Measurements from ENCODE around the gene ANGPTL2.

The ANGPTL2 gene

DNA sequence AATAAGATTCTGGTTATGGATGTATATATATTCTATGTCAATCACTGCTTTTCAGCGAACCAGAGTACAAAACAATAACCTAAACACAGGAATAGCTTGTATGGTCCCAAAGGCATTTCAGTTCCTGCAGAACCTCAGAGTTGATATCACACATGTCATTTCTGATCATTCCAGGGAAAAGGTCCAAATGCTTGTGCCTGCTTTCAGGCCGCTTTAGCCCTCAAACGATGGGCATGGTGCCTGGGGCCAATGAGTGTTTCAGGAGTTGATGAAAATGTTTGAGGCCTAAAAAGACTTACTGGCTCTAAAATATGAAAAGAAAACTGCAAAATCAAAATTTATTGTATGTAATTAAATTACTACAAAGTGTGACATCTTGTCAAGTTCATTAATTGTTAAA is 22.8 kb downstream of the ANGPTL2 start:
- no peak for DNase-seq (ENCODE audit: extremely low read depth in 1 of 2, low read depth in 1 of 2)

DNA sequence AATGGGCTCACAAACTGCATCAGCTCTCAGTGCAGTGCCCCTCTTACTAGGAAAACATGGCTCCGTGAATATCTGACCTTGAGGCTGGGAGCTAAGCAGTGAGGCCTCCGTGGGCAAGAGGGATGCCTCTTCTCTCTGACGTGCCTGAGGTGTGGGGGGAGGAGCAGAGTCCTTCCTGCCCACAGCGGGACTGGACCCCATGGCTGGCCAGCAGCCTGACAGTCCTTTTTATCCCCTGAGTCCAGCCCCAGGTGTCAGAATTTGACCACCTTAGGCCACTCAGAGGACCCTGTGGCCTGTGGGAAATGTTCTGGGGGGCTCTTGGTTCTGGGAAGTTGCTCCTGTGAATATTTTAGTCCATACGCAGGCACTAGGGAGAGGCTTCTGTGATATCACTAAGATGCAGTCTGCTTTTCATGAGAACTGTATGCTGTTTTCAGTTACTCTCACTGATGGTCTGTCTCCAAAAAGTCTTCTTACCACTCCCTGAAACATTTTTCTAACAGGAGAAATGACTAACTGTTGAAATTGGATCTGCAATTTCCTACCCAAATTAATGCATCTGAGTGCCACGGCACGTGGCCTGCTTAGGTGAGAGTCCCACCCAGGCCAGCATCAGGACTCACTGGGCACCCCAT is 23.4 kb downstream of the ANGPTL2 start:
- DNase-seq (ENCODE audit: extremely low read depth in 1 of 2, low read depth in 1 of 2) = no peak

DNA sequence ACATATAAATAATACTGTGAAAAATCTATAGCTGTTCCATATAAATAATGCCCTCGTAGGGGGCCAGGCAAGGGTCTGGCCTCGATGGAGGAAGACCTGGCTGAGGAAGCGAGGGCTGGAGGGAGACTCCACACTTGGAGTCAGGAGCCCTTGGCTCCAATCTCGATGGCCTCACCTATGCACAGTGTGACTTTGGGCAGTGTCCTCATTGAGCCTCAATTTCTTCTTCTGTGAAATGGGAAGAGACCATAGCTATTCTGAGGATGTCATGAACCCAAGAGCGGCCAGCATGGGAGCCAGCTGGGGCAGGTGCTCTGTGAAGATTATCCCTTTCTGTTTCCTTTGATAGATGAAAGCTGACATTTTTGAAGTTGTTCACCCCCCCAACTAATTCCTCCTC is 24.8 kb downstream of the ANGPTL2 start:
- DNase-seq (ENCODE audit: extremely low read depth in 1 of 2, low read depth in 1 of 2) = no peak

DNA sequence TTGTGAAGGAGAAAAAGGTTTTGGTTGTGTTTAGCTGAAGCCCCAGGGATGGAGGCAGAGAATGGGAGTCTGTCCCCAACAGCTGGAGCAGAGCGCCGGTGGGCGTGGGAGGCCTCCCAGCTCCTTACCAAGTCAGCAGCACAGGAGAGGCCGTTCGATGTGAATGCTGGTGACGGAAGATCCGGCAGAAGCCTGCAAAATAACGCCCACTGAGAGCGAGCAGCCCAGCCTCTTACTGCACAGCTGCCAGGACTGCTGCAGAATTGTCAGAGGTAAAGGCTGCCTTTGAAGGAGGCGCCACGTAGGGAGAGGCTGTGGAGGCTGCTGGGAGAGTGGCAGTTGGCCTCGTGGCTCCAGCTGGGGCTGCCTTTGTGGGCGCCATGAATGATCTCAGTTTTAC is 26.2 kb downstream of the ANGPTL2 start:
- DNase-seq (ENCODE audit: extremely low read depth in 1 of 2, low read depth in 1 of 2) = no peak

DNA sequence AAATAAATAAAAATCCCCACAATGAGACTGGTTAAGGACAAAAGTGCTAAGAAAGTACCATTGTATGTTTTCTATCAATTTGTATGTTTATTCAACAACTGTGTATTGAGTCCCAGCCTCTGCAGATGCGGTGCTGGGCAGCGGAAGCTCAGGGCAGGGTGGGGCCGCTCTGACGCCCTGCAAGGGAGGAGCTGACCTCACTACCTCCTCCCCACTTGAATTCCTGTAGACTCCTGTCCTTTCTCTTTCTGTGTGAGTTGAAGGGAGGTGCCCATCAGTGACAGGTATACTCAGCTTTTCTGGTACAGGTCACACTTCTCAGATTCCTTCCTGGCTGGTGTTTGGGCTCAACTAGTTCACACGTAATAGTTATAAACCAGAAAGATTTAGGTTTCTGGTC is 27.0 kb downstream of the ANGPTL2 start:
- DNase-seq (ENCODE audit: extremely low read depth in 1 of 2, low read depth in 1 of 2) = no peak

DNA sequence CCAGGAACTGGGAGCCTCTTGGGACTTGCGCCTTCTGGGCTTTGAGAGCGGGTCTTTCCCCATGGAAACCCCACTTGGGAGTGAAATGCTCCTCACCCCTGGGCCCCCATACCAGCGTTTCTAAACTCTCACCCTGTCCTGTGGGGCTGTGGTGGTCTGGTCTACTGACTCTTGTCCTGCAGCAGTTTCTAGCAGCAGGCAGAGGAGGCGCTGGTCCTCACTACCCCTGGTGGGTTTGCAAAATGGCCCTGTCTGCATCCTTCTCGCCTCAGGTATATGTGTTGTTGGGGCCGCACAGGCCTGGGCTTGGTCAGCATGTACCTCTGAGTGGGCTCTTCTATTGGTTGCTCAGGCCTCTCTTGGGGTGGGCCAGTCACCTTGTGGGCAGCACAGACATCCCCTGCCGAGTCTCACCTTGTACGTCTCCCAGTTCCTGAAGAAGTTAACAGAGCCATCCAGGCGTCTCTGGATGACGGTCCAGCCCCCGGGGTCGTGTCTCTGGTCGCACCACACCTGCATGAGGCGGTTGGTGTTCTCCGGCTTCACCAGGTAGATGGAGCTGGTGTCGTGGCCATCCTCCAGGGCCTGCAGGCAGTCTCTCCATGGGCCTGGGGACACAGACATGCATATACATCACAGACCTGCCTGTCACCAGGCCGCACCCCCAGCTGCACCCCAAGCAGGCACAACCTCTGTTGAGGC is 29.0 kb downstream of the ANGPTL2 start:
- DNase-seq (ENCODE audit: extremely low read depth in 1 of 2, low read depth in 1 of 2) = no peak

DNA sequence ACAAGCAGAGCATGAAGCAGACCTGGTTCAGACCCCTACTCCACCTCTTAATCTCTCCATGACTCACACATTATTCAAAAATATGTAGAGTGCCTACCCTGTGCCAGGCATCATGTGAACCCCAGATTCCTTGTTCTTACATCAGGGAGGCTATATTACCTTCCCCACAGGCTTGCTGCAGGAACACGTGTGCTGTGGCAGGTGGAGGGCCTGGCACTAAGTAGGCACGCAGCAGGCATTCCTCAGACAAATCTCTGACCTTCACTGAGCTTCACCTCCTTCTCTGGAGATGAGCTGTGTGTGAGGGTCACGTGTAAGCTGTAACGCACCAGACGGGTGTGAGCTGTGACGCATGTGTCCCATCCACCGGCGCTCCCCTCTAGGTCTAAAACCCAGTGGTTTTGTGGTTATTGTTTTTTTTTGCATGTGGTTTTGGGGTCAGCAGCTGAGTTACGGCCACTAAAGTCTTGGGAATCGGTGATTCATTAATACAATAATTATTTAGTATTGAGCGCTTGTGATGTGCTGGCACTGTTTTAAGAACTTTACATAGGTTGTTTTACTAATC is 30.3 kb downstream of the ANGPTL2 start:
- DNase-seq (ENCODE audit: extremely low read depth in 1 of 2, low read depth in 1 of 2) = no peak

DNA sequence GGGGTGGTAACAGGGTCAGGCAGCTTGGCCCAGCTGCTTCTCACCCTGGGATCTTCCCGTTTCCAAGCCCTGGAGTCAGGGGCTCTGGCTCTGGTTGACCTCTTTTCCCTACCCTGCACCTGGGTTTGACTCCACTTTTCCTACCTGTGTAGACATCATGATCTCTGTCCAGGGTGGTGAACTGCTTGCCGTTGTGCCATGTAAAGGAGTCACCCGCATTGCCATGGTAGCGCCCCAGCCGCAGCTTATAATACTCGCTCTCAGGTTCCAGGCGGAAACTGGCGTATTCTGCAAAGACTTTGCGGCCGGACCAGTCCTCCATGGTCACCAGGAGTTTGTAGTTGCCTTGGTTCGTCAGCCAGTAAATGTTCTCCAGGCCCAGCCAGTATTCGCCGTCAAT is 30.9 kb downstream of the ANGPTL2 start:
- no peak for DNase-seq (ENCODE audit: extremely low read depth in 1 of 2, low read depth in 1 of 2)

DNA sequence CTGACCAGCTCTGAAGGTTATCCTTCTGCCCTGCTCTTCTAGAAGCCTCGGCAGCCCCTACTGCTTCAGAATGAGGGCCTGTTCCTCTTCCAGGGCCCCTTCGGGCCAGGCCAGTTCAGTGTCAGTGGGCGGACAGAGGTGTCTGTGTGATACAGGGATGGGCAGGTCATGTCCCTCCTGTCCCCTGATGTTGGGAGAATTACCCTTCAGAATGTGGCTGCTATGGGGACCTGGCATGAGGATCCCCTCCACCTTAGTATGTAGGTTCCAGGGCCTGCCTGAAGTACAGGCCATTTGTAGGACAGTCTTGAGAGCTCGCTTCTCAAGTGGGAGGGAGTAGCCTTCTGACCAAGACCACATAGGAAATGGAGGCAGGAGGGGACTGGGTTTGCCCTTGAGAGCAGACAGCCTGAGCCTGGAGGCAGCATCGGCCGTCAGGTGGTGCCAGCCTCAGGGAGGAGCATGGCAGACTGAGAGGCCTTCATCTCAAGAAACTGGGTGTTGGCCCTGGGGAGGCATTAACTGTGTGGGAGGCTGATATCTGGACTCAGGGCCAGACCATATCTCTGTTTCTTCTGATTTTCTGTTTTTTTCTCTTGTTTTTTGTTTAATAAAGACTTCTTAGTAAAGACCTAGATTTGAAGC is 32.0 kb downstream of the ANGPTL2 start:
- DNase-seq (ENCODE audit: extremely low read depth in 1 of 2, low read depth in 1 of 2) = no peak

DNA sequence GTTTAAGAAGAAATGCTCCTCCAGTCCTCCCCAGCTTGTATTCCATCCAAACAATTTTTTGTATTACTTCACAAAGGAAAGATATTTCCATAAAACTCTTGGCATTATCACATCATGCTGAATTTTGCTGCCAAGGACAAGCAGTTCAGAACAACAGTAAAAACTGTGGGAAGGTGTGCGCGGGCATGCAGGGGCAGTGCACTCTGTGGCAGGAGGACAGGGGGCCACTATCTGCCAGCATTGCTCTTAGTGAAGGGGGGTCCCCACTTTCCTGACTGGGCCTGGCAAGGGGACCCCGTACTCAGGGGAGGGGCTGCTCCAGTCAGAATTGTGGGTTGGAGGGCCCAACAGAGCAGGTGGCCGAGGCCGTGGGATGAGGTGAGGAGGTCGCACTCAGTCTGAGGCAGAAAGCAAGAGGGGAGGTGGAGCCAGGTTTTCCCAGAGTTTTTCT is 32.8 kb downstream of the ANGPTL2 start:
- DNase-seq (ENCODE audit: extremely low read depth in 1 of 2, low read depth in 1 of 2) = no peak

DNA sequence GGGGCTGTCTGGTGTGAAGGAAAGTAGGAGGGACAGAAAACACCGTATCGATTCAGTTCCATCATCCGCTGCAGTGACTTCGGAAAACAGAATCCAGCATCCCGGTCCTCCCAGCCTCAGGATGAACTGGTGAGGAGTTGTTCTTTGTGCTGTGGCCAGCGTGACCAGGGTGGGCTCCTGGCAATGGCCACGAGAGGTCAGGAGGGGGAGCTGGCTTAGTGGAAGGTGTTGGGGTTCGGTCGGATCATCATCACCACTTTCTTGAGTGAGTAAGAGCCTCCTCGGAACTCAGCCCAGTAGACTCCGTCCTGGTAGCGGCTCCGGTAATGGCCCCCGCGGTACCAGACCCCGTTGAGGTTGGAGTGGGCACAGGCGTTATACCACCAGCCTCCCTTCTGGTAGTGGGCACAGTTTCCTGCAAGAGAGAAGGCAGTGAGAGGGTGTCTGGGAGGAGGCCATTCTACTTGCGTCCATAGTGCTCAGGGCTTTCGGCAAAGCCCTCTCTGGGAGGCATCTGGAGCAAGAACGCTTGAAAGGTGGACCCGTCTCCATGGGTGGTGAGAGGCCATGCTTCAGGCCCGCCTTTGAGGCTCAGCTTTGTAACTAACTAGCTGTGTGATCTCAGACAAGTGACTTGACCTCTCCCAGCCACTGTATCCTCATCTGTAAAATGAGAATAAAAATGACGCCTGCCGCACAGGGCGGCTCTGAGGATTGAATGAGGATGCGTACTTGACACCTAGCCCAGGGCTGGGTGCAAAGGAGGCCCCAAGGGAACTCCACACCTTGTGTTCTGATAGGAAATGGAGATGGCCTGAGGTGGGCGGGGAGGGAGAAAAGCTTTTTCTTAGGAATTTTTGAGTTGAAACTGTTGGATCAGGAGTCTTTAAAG is 33.5 kb downstream of the ANGPTL2 start:
- DNase-seq (ENCODE audit: extremely low read depth in 1 of 2, low read depth in 1 of 2) = no peak

DNA sequence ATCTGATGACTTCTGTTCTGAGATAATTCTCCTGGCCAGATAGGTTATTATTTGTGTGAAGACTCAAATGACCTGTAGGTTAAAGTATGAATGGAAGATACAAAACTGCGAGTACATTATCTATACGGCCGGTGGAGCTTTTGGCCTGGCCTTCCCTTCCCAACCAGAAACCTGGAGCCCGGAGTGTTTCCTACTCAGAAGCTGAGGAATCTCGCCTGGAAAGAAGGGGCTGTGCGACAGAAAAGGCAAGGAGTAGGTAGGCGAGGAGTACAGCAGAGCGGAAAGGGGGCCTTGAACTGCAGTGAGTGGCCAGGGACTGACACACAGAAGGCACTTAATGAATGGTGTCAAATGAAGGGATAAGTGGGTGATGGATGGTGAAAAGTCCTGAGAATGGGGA is 34.6 kb downstream of the ANGPTL2 start:
- DNase-seq (ENCODE audit: extremely low read depth in 1 of 2, low read depth in 1 of 2) = no peak

DNA sequence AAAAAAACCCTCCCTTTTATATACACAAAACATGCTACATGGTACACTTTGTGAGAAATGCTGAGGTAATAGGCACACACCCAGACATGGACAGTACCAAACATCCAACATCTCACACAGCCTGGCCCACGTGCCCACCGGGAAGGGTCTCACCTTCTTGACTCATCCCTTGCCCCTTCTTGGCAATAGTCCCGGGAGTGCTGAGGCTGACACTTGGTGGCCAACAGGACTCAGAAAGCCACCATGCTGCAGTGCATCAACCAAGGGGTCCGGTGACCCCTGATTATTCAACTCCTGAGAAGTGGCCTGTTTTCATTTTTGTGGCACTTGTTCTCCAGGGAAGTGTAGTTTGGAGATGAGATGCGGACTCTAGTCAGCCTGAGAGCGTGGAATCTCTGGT is 35.0 kb downstream of the ANGPTL2 start:
- DNase-seq (ENCODE audit: extremely low read depth in 1 of 2, low read depth in 1 of 2) = no peak

DNA sequence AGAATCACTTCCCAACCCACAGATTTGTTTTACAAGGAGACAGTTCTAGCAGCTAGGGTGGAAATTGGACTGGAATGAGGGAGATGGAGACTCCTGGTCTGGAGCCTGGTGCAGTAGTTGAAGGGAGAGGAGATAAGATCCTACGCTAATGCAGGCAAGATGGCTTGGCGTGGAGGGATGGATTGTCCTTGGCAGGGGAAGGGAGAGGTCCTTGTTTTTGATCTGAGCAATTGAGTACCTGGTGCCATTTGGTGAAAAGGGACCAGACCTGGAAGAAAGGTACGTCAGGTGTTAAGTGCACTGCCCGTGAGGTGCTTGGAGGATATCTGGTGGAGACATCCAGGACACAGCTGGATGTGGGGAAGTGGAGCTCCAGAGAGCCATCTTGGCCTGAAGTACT is 35.7 kb downstream of the ANGPTL2 start:
- DNase-seq (ENCODE audit: extremely low read depth in 1 of 2, low read depth in 1 of 2) = no peak

DNA sequence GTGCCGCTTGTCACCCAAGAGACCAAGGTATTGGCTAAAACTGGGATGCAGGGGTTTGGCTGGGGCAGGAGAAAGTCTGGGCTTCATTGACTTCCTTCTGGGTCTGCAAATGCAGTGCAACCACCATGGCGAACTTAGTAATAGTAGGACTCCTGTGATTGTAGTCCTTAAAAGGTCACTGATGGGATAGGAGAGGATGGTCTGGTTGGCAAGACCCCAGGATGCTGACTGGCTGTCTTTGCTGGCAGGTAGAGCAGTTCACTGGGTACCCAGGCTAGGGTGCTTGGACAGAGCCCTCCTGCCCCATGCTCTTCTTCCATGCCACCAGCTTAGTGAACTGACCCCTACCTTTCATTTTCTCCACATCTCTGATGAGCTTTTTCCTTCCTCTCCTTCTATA is 37.2 kb downstream of the ANGPTL2 start:
- DNase-seq (ENCODE audit: extremely low read depth in 1 of 2, low read depth in 1 of 2) = no peak

DNA sequence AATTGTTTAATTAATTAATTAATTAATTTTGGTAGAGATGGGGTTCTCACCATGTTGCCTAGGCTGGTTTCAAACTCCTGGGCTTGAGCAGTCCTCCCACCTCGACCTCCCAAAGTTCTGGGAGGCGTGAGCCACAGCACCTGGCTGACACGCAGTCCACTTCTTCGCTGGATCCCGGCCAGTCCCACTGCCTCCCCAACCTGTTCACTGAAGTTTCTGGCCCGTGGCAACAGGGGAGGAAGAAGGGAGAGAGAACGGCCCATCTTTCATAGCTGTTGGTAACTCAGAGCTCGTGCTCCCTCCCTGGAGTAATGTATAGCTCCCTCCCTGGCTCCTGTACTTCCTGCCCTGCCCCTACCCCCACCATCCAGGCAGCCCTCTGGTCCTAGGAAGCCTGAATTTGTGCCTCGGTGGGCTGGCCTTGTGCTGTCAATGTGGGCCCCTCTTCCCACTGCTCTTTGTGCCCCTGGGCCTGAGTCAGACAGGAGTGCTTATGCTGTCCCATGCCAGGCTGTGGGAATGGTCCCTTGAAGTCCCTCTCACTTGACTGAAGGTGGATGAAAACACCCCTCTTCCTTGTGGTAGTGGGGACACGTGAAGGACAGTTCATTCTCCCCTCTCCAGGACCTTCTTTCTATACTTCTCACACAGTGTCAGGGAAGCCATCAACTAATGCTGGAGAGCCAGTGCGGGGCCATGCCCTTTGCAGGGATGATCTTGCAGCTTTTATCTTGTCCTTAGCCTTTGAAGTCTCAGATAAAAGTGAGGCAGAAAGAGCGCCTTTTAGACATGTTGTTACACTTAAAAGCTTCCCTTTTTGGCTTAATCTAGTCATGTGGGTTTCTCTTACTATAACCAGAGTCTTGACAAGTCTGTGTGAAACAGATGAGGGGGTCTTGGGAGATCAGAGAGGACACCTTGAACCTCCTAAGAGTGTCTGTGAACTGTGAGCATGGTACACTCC is 38.1 kb downstream of the ANGPTL2 start:
- DNase-seq (ENCODE audit: extremely low read depth in 1 of 2, low read depth in 1 of 2) = no peak

DNA sequence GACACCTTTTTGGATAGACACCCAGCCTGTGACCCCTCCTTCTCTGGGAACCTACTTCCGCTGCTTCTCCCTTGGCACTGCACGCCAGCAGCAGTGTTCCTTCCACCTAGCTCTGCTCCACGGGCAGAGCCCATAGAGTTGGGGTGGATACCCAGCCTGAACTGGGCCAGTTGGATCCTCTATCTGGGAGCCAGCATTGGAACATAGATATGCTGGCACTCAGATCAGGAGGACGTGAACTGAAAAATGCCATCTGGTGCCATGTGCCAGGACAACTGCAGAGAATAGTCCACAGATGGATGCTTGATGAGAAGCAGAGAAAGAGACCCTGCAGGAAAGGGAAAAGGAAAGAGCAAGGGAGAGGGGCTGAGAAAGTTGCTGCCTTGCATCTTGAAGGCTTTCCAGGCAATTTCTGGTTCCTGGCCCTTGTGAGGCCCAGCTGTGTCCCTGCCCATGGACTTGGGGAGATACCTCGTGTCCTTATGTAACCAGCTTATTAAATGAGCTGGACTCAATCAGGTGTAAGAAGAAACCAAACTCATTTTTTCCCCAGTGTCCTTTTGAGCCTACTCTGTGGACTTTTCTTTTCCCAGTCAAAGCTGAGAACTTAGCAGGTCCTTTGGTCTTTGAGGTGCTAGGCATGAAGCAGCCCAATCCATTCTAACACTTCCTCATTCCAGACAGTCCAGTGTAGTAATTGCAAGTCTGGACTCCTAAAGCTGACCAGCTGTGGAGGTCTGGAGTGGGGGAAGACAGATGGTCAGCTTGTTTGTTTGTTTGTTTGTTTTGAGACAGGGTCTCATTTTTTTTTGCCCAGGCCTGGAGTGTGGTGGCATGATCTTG is 39.1 kb downstream of the ANGPTL2 start:
- no peak for DNase-seq (ENCODE audit: extremely low read depth in 1 of 2, low read depth in 1 of 2)

DNA sequence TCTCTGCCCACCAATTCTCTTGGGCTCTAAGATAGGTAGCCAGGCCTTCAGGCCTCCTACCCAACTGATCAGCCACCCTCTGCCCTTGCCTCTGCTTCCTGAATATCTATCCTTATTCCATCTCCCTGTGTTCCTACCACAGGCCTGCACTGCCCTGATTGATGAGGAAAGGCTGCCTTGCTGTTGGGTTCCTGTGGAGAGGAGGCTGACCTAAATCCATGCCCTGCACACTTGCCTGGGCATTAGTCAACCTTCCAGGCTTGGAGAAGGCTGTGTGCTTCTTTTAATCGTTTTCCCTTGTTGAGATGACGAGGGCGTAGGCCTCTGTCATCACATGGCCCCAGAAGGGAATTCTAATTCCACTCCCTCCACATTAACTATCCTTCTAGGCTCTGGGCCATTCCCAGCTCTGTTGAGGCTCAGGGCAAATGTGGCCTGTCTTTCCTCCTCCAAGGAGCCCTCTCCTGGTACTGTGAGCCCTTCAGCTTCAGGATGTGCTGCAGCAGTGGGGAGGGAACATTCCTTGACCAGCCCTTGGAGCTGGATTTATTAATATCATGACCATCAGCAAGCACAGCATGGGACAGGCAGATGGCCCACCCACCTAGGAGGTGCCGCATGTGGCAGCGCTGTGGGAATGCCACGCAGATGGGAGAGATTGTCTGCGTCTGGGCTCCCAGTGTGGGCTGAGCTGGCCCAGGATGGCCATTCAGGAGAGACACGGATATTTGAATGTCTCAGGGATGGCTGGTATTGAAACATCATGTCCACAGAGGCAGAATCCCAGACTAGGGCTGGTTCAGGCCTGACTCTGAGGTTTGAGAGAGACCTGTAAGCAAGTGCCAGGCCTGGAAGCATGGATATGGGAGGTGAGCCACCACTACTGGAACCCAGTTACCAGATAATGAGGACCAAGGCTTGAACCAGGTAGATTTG is 40.9 kb downstream of the ANGPTL2 start:
- no peak for DNase-seq (ENCODE audit: extremely low read depth in 1 of 2, low read depth in 1 of 2)
